Hematopoietic multipotent progenitor cell treated with erythropoietin and hydrocortisone succinate and interleukin-3 and kit ligand, for 15 days (in vitro differentiated cells): Measurements from ENCODE around the gene TBCE.
"Not testable (repeated sequence)": the region's sequence is repeated elsewhere in the genome, so short reads cannot be mapped to it uniquely, and the experiment has no call there.

Experiments
- DNase-seq: peaks from one replicate; pipeline ENCODE4 v3.0.0-alpha.2; 2015; ENCODE audit warnings: low spot score

Gene TBCE

DNA sequence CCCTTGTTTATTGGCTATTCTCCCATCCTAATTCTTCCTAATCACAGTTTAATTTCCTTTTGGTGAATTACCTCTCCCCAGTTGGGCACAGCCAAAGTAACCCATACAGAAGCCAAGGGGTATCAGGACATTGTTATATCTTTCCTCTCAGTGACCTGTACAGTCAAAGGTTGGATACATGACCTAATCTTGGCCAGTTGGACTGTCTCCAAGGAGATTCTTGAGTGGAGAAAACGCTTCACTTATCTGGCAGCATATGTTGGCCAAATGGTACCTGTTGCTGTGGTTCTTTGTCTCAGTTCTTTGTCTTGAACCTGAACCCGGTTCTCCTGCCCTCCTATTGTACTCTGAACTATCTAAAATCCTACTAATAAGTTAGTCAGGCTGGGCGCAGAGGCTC is 15.3 kb upstream of the TBCE start:
- no peak for DNase-seq

DNA sequence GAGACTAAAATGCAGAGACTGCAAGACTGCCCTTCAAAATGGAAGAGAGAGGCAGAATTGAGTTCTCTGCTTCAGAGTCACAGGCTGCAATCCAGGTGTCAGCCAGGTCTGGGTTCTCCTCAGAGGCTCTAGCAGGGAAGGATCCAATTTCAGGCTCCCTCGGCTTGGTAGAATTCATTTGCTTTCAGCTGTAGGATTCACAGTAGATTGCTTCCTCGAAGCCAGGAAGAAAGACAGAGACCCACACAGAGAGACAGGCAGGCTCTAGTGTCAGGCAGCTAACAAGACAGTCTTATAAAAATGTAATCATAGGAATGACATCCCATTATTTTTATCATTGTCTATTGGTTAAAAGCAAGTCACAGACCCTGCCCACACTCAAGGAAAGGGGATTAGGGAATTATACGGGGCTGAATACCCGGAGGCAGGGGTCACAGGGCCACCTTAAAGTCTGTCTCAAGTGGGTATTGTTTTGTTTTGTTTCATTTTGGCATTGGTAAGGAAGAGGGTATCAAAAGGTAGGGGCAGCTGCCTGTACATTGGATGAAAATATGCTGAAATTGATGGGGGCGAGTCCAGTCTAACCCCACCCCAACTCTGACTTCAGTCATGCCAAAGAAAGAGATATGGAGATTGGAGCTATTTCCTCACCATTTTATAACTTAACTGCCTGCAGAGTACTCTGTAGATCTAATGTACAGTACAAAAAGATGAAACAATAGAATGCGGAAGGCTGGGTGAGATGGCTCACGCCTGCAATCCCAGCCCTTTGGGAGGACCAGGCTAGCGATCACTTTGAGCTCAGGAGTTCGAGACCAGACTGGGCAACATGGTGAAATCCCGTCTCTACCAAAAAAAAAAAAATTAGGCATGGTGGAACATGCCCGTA is 9.5 kb upstream of the TBCE start:
- no peak for DNase-seq

DNA sequence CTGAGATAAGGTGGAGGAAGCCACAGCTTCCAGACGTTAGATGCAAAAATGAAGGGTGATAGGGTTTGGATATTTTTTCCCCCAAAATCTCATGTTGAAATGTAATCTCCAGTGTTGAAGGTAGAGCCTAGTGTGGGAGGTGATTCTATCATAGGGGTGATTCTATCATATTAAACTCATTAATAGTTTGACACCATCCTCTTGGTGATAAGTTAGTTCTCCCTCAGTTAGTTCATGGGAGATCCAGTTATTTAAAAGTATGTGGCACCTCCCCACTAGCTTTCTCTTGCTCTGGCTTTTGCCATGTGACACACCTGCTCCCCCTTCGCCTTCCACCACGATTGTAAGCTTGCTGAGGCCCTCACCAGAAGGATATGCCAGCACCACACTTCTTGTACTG is 8.3 kb upstream of the TBCE start:
- DNase-seq, result no peak

DNA sequence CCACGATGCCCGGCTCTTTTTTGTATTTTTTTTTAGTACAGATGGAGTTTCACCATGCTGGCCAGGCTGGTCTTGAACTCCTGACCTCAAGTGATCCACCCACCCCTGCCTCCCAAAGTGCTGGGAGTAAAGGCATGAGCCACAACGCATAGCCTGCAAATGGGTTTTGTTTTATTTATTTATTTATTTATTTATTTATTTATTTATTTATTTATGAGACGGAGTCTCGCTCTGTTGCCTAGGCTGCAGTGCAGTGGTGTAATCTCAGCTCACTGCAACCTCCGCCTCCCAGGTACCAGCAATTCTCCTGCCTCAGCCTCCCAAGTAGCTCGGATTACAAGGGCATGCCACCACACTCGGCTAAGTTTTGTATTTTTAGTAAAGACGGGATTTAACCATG is 3.0 kb upstream of the TBCE start:
- DNase-seq, result not testable (repeated sequence)

GRCh38 chr1:235366286-235366685 is 941 bp upstream of the TBCE start:
- no peak for DNase-seq

DNA sequence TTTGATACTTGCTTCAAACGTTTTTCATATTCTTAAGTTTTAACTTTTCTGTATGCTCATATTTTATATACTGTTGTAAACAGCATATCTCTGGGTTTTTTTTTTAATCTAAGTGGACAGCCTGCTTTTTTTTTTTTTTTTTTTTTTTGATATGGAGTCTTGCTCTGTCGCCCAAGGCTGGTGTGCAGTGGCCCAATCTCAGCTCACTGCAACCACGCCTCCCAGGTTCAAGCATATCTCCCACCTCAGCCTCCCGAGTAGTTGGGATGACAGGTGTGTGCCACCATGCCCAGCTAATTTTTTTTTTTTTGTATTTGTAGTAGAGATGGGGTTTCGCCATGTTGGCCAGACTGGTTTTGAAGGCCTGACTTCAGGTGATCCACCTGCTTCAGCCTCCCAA is 1.2 kb downstream of the TBCE start:
- no peak for DNase-seq

GRCh38 chr1:235369802-235370201 is 2.6 kb downstream of the TBCE start:
- DNase-seq, result no peak

DNA sequence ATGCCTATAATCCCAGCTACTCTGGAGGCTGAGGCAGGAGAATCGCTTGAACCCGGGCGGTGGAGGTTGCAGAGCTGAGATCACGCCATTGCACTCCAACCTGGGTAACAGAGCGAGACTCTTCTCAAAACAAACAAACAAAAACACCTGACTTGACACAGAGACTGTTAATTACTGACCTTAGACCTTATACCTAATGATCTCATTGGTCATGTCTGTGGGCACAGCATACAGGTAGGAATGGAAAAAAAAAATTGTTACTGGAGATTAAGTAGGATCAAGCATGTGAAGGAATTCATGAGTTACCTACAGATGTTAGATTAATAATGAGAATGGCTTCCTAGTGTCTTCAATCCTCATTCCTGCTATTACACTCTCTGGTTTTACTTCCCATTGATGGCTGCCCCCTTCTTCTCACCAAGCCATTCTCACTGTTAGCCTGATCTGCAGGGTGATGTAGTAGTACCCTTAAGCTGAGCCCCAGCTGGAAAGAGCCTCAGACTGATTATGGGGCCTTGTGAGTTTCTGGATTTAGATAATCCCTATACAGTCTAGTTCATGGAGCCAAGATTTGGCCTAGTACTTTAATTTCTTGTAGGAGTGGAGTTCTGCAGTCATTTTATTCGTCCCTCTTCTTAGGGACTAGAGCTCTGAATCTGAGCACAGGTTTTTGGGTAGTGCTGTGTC is 8.8 kb downstream of the TBCE start:
- no peak for DNase-seq

- DNase-seq, result not testable (repeated sequence)
Observed at GRCh38 chr1:235378134-235378735, 11.0 kb downstream of the TBCE start.

DNA sequence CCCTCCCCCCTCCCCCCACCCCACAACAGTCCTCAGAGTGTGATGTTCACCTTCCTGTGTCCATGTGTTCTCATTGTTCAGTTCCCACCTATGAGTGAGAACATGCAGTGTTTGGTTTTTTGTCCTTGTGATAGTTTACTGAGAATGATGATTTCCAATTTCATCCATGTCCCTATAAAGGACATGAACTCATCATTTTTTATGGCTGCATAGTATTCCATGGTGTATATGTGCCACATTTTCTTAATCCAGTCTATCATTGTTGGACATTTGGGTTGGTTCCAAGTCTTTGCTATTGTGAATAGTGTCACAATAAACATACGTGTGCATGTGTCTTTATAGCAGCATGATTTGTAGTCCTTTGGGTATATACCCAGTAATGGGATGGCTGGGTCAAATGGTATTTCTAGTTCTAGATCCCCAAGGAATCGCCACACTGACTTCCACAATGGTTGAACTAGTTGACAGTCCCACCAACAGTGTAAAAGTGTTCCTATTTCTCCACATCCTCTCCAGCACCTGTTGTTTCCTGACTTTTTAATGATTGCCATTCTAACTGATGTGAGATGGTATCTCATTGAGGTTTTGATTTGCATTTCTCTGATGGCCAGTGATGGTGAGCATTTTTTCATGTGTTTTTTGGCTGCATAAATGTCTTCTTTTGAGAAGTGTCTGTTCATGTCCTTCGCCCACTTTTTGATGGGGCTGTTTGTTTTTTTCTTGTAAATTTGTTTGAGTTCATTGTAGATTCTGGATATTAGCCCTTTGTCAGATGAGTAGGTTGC is 14.9 kb downstream of the TBCE start:
- not testable (repeated sequence) for DNase-seq

- DNase-seq, result not testable (repeated sequence)
Observed at GRCh38 chr1:235385633-235386032, 18.4 kb downstream of the TBCE start.

DNA sequence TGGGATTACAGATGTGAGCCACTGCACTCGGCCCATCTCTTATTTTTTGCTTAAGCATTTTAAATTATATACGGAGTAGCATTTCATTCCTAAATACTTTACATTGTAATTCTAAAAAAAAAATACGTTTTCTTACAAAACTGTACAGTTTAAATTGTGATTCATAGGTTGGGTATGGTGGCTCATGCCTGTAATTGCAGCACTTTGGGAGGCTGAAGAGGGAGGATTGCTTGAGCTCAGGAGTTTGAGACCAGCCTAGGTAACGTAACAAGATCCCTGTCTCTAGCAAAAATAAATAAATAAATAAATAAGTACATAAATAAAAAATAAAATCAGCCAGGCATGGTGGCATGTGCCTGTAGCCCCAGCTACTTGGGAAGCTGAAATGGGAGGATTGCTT is 24.6 kb downstream of the TBCE start:
- DNase-seq, result no peak

GRCh38 chr1:235397733-235398132 is 30.5 kb downstream of the TBCE start:
- no peak for DNase-seq

- DNase-seq, result no peak
Observed at GRCh38 chr1:235399661-235400060, 32.4 kb downstream of the TBCE start.

DNA sequence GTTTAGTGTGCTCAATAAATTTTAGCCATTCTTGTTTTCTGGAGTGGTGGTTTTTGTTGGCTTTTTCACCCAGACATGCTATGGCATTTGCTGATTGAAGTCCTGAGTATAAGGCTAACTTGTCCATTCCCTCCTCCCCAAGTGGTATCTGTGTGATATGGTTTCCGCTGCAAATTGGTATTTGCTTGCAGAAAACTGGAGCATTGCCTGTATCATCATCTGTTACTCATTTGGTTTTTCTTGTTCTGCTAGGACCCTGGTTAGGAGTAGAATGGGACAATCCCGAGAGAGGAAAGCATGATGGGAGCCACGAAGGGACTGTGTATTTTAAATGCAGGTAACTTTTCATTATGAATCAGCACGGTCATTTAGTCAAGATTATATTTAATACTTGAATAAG is 34.0 kb downstream of the TBCE start:
- no peak for DNase-seq

DNA sequence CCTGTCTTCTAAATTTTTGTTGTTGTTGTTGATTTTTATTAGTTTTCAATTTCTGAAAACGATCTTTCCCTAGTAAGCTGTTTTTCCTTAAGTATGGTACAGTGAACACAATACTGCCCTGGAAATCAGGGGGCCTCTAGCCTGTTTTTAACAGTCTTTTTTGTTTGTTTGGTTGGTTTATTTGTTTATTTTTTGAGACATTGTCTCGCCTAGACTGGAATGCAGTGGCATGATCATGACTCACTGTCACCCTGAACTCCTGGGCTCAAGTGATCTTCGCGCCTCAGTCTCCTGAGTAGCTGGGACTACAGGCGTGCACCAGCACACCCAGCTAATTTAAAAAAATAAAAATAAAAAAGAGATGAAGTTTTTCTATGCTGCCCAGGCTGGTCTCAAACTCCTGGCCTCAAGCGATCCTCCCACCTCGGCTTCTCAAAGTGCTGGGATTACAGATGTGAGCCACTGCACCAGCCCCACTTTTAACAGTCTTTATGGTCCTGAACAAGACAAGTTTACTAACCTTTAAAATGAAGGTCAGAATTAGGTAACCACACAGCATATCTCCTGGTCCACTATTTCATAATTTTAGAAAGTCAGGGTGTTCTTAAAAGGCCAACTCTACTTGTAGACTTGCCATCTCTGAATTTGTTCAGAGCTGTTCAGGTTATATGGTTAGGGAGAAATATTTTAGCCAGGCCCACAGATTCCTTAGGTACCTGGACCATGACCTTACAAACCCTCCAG is 35.4 kb downstream of the TBCE start:
- DNase-seq, result no peak

GRCh38 chr1:235403593-235403992 is 36.4 kb downstream of the TBCE start:
- no peak for DNase-seq

GRCh38 chr1:235404190-235404589 is 37.0 kb downstream of the TBCE start:
- no peak for DNase-seq

- no peak for DNase-seq
Observed at GRCh38 chr1:235407419-235407818, 40.2 kb downstream of the TBCE start.

- DNase-seq, result no peak
Observed at GRCh38 chr1:235408503-235408960, 41.3 kb downstream of the TBCE start.

DNA sequence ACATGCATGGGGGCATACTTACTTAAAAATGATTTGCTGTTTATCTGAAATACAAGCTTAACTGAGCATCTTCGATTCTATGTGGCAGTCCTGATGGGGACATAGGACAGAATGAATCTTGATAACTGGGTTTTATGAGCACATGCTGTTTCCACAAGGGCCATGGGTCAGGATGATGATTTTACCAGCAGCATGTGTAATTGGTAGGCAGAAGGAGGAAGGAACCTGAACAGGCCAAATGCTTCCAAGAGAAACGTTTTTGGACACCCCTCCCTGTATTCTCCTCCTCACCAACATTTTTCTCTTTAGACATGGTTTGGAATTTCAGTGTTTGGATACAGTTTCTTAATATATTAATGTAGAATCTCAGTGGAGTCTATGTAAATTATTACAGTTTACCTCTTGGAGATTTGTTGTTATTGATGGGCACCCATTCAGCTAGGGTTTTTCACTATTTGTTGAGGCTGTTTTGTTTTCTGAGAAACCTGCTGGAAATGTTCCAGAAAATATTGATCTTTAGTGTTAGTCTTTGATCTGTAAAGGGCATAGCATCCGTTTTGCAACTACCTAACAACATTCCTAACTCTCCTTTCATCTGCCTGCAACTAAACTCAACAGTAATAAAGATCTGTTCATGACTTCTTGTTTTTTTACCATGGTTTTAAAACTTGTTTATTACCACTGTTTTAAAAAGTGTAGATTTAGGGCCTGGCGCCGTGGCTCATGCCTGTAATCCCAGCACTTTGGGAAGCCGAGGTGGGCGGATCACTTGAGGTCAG is 42.0 kb downstream of the TBCE start:
- DNase-seq, result no peak
